Measurements from ENCODE around the gene PHACTR4.

DNA sequence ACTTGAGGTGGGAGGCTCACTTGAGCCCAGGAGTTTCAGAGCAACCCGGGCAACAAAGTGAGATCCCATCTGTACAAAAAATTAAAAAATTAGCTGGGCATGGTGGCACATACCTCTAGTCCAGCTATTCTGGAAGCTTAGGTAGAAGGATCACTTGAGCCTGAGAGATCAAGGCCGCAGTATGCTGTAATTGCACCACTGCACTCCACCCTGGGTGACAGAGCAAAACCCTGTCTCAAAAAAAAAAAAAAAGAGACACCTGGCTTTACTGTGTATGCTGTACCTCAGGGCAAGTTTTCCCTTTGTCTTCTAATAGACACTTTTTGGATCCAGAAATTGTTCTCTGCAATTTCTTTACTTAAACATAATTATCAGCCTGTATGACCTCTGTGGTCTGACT lies 113.2 kb downstream of the PHACTR4 start:
- TF ChIP-seq CTCF (IDR thresholded peaks at IDR 0.05) = no peak
- no peak for TF ChIP-seq POLR2A (IDR thresholded peaks at IDR 0.05)
- no peak for TF ChIP-seq POLR2AphosphoS5 (IDR thresholded peaks at IDR 0.05)

Measured in sigmoid colon (tissue), 4 donors.